ENCODE measurements around the gene CBX8.

CBX8 gene

DNA sequence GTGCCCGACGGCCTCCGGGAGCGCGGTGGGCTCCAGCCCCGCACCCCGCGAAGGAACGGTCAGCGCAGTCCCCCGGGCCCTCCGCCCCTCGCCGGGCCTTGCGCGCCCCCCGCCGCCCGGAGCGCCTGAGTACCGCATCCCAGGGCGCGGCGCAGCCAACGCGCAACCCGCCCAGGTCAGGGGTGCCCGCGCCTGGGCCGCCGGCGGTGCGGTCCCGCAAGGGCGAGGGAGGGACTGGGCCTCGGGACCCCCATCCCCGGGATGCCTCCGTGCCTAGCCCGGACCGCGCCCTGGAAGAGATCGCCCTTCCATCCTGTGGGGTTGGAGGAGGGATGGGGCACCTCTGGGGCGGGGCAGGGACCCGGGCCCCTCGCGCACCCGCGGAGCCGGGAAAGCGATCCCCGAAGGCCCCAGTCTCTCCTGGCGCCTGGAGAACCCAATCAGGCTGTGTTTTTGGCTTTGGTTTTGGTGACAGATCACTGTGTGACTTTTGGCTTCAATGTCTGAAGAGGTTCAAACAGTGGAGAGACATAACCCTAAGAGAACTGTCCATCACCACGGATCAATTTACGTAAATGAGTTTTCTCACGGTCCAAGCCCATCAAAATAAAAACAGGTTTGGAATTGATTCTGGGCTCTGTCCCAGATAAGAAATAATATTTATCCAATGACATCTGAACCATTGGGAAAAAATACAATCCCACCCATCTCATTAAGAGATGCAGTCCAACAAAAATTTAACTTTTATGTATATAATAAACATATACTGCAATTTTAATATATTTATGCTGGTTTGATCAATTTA, 48.4 kb downstream of the CBX8 start:
- TF ChIP-seq GATA3 (IDR thresholded peaks at IDR 0.05; ENCODE audit: low read depth, low read length) (no peak), GATA2 (IDR thresholded peaks at IDR 0.05; ENCODE audit: low read depth, low read length) (no peak)

DNA sequence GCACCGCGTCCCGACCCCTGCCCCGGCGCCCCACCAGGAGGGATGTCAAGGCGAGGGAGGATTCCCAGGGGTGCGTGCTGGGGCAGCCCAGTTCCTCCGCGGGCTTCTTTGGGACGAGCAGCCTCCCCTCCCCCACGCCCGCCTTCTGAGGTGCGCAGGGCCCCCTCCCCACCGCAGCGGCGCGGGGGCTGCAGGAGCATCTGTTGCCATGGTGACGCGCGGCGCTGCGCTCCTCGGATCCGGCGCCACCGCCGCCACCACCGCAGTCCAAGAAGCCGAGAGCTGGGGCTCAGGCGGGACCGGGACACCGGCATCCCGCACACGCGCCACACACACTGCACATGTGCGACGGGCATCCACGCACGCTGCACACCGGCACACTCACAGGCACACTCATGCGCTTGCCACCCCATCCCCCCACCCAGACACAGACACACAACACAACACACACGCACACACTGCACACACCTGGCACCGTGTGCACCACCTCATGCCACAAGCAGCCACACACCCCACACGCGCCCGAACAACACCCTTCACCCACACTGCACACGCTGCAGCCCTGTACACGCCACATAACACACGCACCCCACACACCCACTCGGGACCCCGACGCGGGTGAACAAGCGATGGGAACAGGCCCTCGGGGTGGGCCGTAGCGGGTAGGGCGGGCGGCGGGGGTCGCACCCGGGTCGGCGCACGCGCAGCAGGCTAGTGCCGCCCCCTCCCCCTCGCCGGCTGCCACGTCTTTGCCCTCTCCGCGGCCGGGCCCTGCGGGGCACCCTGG, 49.2 kb downstream of the CBX8 start:
- TF ChIP-seq GATA2 (IDR thresholded peaks at IDR 0.05; ENCODE audit: low read depth, low read length) (no peak), GATA3 (IDR thresholded peaks at IDR 0.05; ENCODE audit: low read depth, low read length) (no peak)

DNA sequence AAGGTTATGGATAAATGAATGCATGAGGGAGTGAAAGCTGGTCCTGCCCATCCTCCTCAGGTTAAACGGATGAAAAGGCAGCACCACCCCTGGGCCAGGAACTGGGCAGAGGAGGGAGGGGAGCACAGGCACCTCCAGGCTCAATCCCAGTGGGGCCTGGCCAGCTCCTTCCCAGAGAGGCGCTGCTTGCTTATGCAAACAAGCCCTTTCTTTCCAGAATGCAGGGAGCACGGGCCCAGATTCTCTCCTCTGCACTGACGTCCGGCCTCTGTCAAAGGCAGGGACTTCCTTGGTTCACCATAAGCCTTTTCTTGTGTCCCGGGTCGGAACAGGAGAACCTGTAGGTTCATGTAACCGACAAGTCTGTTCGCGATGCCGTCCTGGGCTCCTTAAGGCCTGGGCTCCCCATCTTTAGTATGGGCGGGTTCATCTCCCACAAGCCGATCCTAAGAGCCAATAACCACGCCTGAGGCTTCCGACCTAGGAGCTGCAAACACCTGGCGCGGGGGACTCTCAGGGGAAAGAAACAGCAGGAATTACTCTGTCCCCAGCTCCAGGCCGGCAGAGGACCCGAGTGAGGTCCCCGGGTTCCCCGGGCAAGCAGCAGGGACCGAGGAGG, 49.9 kb downstream of the CBX8 start:
- TF ChIP-seq GATA2 (IDR thresholded peaks at IDR 0.05; ENCODE audit: low read depth, low read length), result no peak
- no peak for TF ChIP-seq GATA3 (IDR thresholded peaks at IDR 0.05; ENCODE audit: low read depth, low read length)

DNA sequence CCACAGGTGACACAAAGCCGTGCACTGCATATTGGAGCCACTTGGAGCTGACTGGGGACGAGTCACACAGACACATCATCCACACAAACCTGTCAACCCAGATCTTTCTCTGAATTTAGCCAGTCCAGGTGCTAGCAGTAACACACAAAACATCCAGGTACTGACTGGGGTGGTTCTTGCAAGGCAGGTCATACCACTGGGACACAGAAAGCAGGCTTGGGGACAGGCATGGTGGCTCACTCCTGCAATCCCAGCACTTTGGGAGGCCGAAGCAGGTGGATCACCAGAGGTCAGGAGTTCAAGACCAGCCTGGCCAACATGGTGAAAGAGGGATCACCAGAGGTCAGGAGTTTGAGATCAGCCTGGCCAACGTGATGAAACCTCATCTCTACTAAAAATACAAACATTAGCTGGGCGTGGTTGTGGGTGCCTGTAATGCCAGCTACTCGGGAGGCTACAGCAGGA, 51.2 kb downstream of the CBX8 start:
- TF ChIP-seq GATA2 (IDR thresholded peaks at IDR 0.05; ENCODE audit: low read depth, low read length) (no peak), GATA3 (IDR thresholded peaks at IDR 0.05; ENCODE audit: low read depth, low read length) (no peak)

DNA sequence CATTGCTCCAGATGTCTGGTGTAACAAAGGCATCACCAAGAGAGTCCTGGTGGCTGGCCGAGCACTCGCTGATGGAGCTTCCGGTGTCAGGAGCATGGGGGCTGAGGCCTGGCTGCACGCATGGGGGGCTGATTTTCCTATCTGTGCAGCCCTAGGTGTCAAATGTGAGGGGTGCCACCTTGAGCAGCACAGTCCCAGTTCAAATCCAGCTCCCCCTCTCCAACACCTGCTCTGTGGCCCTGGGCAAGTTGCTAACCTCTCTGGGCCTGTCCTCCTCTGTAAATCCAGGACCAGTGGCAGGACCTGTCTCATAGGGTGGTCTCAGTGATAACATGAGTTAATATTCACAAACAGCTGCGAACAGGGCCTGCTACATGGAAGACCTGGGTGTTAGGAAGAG, 53.3 kb downstream of the CBX8 start:
- no peak for TF ChIP-seq GATA2 (IDR thresholded peaks at IDR 0.05; ENCODE audit: low read depth, low read length)
- TF ChIP-seq GATA3 (IDR thresholded peaks at IDR 0.05; ENCODE audit: low read depth, low read length), result no peak

DNA sequence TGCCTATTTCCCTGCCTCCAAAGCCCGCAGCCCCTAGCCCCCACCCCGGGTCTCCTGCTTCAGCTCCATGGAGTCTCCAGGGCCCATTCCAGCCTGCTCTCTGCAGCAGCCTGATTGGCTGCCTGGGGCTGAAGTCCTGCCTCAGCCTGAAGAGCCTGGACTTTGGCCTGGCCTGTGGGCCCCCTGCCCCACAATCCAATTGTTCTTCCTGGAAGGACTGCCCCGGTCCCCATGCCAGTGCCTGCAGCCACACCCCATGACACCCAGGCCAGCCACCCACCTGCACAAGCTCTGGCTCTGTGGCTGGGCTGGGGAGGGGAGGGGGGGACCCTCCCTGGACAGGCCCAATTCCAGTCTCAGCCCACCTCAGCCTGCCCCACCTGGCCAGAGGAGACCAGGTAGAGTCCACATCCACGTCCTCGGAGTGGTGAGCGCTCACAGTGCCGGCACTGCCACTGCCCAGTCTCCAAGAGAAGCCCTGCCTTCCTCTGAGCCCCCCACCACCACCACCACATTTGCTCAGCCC, 53.9 kb downstream of the CBX8 start:
- no peak for TF ChIP-seq GATA2 (IDR thresholded peaks at IDR 0.05; ENCODE audit: low read depth, low read length)
- no peak for TF ChIP-seq GATA3 (IDR thresholded peaks at IDR 0.05; ENCODE audit: low read depth, low read length)

DNA sequence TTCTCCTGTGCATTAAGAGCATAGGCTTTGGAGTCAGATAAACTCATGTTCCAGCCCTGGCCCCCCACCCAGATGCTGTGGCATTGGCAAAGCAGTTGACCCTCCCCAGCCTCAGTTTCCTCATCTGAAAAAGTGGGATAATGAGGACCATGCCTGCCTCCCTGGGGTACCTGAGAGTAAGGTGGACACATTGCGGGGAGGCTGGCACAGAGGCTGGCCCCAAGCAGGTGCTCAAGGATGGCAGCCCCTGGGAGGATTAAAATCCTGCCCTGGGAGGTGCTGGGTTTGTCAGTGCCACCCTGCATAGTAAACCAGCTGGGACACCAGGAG, 54.3 kb downstream of the CBX8 start:
- TF ChIP-seq GATA2 (IDR thresholded peaks at IDR 0.05; ENCODE audit: low read depth, low read length) (no peak), GATA3 (IDR thresholded peaks at IDR 0.05; ENCODE audit: low read depth, low read length) (no peak)

All from SH-SY5Y (cell line).